Measurements from ENCODE around the gene PLPP4. TPM values are rescaled to one million over a fixed set of nuclear protein-coding genes. Genes with fewer than 3 reads are reported as not detected.

PLPP4 gene
- total and polyA plus RNA-seq, 10 of the 15 experiments (the other 5 are each of a cell fraction or from before 2014, with no cell fraction given) = 0.08 to 3.1 (median 0.26) TPM; not detected in 3

GRCh38 chr10:120542591-120542990, 85.6 kb downstream of the PLPP4 start:
- in situ Hi-C loops (cut with MboI) = no loop called here
- Histone ChIP-seq H3K36me3 (ENCODE audit: control insufficient read depth in 2 of 2, insufficient read depth in 2 of 2, low read length in 1 of 2) (no peaks in the 10 kb centered on the region), H3K4me2 (ENCODE audit: control insufficient read depth, insufficient read depth) (no peak overlapping the region), H3K9me3 (replicated peaks; ENCODE audit: control insufficient read depth, insufficient read depth, low read length) (no peaks in the 10 kb centered on the region; the same call in 2 of the 3 replicates), H3K27ac (ENCODE audit: control insufficient read depth, insufficient read depth) (no peak overlapping the region), H4K20me1 (ENCODE audit: control insufficient read depth, insufficient read depth) (no peaks in the 10 kb centered on the region), H3K9ac (ENCODE audit: control insufficient read depth, insufficient read depth, low read length) (no peak overlapping the region), H3K4me1 (ENCODE audit: control insufficient read depth, insufficient read depth, low read length) (no peaks in the 10 kb centered on the region), H2AFZ (ENCODE audit: control insufficient read depth, low read depth, low read length) (no peak overlapping the region), H3K27me3 (replicated peaks in 1 of 2; ENCODE audit: control insufficient read depth in 2 of 2, insufficient read depth in 2 of 2, low read length in 1 of 2) (no peaks in the 10 kb centered on the region), H3K4me3 (no peak overlapping the region), H3K79me2 (ENCODE audit: control insufficient read depth, insufficient read depth, low read length) (no peaks in the 10 kb centered on the region)
- FAIRE-seq (no peak), DNase-seq (ENCODE audit: low read depth, low spot score) (no peak), ATAC-seq (no peak)
- intact Hi-C loops (cut with micrococcal nuclease; ENCODE audit: unreplicated experiment) = no loop called here
- 51% methylated on average over 7 of the region's 7 CpGs for WGBS (ENCODE audit: insufficient coverage, insufficient replicate concordance, low lambda C conversion rate, missing lambda C conversion rate)
- RAD21 ChIA-PET (ENCODE audit: unreplicated experiment) = no interaction called here
- BruUV-seq (replicated peaks) = no TSS peak
- CTCF ChIA-PET = no interaction called here
- no peak for TF ChIP-seq POLR2A (IDR thresholded peaks at IDR 0.05; ENCODE audit: low read depth, low read length)
- no peak for TF ChIP-seq CHD4 (IDR thresholded peaks at IDR 0.05)
- TF ChIP-seq KLF5 (IDR thresholded peaks at IDR 0.05; ENCODE audit: partially characterized antibody) = no peak
- no peak for TF ChIP-seq CTCF (IDR thresholded peaks at IDR 0.05 in 2 of 3, conservative IDR thresholded peaks at IDR 0.05 in 1 of 3; ENCODE audit: control insufficient read depth in 2 of 3, extremely low read depth in 1 of 3, insufficient read depth in 1 of 3, low read depth in 3 of 3, low read length in 3 of 3)
- no peak for TF ChIP-seq GABPA (IDR thresholded peaks at IDR 0.05; ENCODE audit: low read depth)
- POLR2A ChIA-PET = interaction anchor here (0.5 kb wide), 1 partner anchor 16 kb away, joined by 7 read pairs; no protein-coding TSS in a partner anchor
- SMC1A ChIA-PET (ENCODE audit: uncharacterized antibody, unreplicated experiment) = no interaction called here

- Histone ChIP-seq H3K27ac (ENCODE audit: control insufficient read depth, insufficient read depth) (no peak overlapping the region), H3K27me3 (replicated peaks in 1 of 2; ENCODE audit: control insufficient read depth in 2 of 2, insufficient read depth in 2 of 2, low read length in 1 of 2) (no peaks in the 10 kb centered on the region), H3K4me1 (ENCODE audit: control insufficient read depth, insufficient read depth, low read length) (no peaks in the 10 kb centered on the region), H4K20me1 (ENCODE audit: control insufficient read depth, insufficient read depth) (no peaks in the 10 kb centered on the region), H3K4me3 (no peak overlapping the region), H3K9ac (ENCODE audit: control insufficient read depth, insufficient read depth, low read length) (no peak overlapping the region), H3K36me3 (ENCODE audit: control insufficient read depth in 2 of 2, insufficient read depth in 2 of 2, low read length in 1 of 2) (no peaks in the 10 kb centered on the region), H2AFZ (ENCODE audit: control insufficient read depth, low read depth, low read length) (no peak overlapping the region), H3K9me3 (replicated peaks; ENCODE audit: control insufficient read depth, insufficient read depth, low read length) (no peaks in the 10 kb centered on the region; the same call in 2 of the 3 replicates), H3K79me2 (ENCODE audit: control insufficient read depth, insufficient read depth, low read length) (no peaks in the 10 kb centered on the region), H3K4me2 (ENCODE audit: control insufficient read depth, insufficient read depth) (no peak overlapping the region)
- ChIA-PET POLR2A (no interaction called here), SMC1A (ENCODE audit: uncharacterized antibody, unreplicated experiment) (no interaction called here), RAD21 (ENCODE audit: unreplicated experiment) (no interaction called here), CTCF (no interaction called here)
- intact Hi-C loops (cut with micrococcal nuclease; ENCODE audit: unreplicated experiment) (no loop called here), in situ Hi-C loops (cut with MboI) (no loop called here)
- no TSS peak for BruUV-seq (replicated peaks)
- DNase-seq (ENCODE audit: low read depth, low spot score) (no peak), FAIRE-seq (no peak), ATAC-seq (no peak)
- TF ChIP-seq ASH2L (IDR thresholded peaks at IDR 0.05; ENCODE audit: borderline replicate concordance, low read depth) (no peak), ZNF274 (IDR thresholded peaks at IDR 0.05; ENCODE audit: insufficient read depth, insufficient read length) (no peak), KAT2A (conservative IDR thresholded peaks at IDR 0.05; ENCODE audit: control insufficient read depth, low read depth, low read length) (no peak)
- 32% methylated on average over 2 of the region's 2 CpGs for WGBS (ENCODE audit: insufficient coverage, insufficient replicate concordance, low lambda C conversion rate, missing lambda C conversion rate)
Measured at GRCh38 chr10:120543291-120543690, 86.3 kb downstream of the PLPP4 start.

Measured in GM12878 (cell line).